ENCODE results near the gene NBAS.
"Not testable (repeated sequence)": the region's sequence is repeated elsewhere in the genome, so short reads cannot be mapped to it uniquely, and the experiment has no call there.

The NBAS gene

GRCh38 chr2:15260835-15261234, 300.3 kb downstream of the NBAS start:
- no peak for DNase-seq (ENCODE audit: low read depth in 2 of 2)

- no peak for DNase-seq (ENCODE audit: low read depth in 2 of 2)
These were observed 300.9 kb downstream of the NBAS start for GRCh38 chr2:15260196-15260595.

- no peak for DNase-seq (ENCODE audit: low read depth in 2 of 2)
These were observed 301.8 kb downstream of the NBAS start for GRCh38 chr2:15259356-15259756.

GRCh38 chr2:15258385-15258784, 302.7 kb downstream of the NBAS start:
- DNase-seq (ENCODE audit: low read depth in 2 of 2): not testable (repeated sequence)

- DNase-seq (ENCODE audit: low read depth in 2 of 2): no peak
These were observed 307.3 kb downstream of the NBAS start for GRCh38 chr2:15253835-15254286.

GRCh38 chr2:15253247-15253646, 307.9 kb downstream of the NBAS start:
- DNase-seq (ENCODE audit: low read depth in 2 of 2): no peak

DNA sequence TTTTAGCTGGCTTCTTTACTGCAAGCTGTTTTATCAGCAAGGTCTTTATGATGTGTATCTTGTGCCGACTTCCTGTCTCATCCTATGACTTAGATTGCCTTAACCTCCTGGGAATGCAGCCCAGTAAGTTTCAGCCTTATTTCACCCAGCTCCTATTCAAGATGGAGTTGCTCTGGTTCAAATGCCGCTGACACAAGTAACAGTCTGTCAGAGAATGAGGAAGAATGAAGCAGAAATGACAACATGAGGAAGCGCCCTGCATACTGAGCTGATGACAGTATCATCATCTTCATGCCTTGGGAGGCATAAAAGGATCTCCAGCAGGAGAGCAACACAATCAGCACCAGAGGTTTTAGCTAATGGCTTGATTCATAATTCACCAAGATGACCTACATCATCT, 309.4 kb downstream of the NBAS start:
- no peak for DNase-seq (ENCODE audit: low read depth in 2 of 2)

DNA sequence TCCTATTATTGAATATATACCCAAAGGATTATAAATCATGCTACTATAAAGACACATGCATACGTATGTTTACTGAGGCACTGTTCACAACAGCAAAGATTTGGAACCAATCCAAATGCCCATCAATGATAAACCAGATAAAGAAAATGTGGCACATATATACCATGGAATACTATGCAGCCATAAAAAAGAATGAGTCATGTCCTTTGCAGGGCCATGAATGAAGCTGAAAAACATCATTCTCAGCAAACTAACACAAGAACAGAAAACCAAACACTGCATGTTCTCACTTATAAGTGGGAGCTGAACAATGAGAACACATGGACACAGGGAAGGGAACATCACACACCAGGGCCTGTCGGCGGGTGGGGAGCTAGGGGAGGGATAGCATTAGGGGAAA, 310.2 kb downstream of the NBAS start:
- DNase-seq (ENCODE audit: low read depth in 2 of 2): not testable (repeated sequence)

- DNase-seq (ENCODE audit: low read depth in 2 of 2): no peak
These were observed 314.3 kb downstream of the NBAS start for GRCh38 chr2:15246870-15247269.

GRCh38 chr2:15243762-15244161, 317.4 kb downstream of the NBAS start:
- no peak for DNase-seq (ENCODE audit: low read depth in 2 of 2)

DNA sequence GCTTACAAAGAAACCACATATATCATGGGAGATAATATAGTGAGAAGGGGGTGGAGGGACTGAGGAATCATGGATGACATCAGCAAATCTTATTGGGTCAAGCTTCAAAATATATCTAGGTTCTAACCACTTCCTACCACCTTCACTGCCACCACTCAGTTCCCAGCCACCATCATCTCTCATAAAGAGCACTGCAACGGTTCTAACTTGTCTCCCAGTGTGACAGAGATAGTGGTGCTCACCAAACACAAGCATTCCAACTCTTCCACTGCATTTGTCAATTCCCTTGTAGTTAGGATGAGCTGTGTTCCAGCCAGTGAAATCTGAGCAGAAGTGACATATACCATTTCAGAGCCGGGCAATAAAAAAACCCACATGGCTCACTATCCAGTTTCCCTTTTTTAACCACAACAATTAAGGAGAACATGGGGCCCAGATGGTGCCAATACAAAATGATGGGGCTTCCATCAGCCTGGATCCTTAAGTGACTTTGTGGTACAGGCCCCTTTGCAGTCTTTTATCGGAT, 318.1 kb downstream of the NBAS start:
- no peak for DNase-seq (ENCODE audit: low read depth in 2 of 2)

DNA sequence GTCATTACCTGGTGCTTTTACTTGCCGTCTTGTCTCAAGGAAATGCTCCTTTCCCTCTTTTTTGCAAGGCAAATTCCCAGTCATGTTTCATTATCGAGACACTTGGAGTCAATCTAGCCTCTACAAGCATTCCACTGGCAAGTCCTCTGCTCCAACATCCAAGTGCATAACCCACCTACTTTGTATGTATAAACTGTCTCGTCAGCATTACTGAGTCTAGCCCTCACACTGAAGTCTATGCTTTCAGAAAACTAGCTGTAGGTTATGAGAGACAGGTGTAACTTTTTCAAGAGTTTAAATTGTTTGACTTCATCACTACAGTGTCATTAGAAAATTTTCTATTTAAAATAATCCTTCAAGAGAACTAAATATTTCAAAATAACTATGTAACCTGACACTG, 319.2 kb downstream of the NBAS start:
- DNase-seq (ENCODE audit: low read depth in 2 of 2): no peak

GRCh38 chr2:15241201-15241600, 319.9 kb downstream of the NBAS start:
- no peak for DNase-seq (ENCODE audit: low read depth in 2 of 2)

GRCh38 chr2:15238028-15238427, 323.1 kb downstream of the NBAS start:
- DNase-seq (ENCODE audit: low read depth in 2 of 2): no peak

DNA sequence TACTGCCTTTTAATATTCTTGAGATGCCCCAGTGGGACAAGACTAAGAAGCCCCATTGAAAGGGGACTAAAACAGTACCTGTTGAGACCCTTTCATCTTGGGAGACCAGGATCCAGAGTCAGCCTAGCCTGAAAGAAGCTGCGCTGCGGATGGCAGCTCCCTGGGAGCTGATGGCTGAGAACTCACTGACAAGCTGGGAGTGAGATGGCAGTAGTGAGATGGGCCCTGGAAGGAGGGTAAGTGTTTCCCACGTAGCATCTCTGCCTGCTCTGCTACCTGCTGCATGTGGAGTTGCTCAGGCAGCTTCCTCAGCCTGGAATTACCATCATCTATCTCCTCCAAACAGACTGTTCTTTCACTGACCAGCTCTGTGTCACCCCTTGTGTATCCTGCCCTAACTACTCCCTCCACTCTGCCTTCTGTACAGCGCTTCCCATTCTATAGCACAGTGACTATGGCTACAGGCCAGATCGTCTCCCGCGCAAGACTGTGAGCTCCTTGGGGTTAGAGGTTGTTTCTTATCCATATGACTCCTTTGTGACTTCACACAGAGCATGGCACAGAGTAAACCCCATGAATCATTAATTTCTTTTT, 330.4 kb downstream of the NBAS start:
- DNase-seq (ENCODE audit: low read depth in 2 of 2): no peak

DNA sequence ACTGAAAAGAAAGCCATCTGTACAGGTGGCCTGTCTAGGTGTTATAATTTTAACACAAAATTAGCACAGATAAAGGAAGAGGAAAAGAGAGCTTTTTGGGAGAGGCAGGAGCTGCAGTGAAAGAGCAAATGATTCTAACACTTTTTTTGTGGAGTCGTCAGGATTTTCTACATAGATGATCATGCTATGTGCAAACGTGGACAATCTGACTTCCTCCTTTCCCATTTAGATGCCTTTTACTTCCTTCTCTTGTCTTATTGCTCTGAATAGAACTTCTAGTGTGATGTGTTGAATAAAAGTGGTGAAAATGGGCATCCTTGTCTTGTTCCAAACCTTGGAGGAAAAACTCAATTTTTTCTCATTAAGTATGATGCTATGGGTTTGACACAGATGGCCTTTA, 334.5 kb downstream of the NBAS start:
- DNase-seq (ENCODE audit: low read depth in 2 of 2): no peak

- no peak for DNase-seq (ENCODE audit: low read depth in 2 of 2)
These were observed 336.0 kb downstream of the NBAS start for GRCh38 chr2:15225131-15225530.

DNA sequence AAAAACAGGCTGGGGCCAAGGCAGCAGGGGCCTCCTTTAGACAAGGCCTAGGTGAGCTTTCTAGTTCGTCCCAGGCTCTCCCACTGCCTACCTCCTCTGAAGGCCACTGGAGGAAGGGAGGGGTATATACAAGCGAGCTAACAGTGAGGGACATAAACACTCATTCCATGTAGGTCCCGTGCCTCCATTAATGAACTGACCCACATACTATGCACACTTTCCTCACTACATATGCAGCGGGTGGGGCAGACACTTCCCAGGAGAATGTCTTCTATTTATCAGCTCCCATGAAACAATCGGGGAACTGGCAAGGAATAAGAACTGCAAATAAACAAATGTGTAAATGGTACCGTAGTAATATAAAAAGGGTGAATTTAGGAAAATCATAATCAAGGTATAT, 336.5 kb downstream of the NBAS start:
- DNase-seq (ENCODE audit: low read depth in 2 of 2): no peak

DNA sequence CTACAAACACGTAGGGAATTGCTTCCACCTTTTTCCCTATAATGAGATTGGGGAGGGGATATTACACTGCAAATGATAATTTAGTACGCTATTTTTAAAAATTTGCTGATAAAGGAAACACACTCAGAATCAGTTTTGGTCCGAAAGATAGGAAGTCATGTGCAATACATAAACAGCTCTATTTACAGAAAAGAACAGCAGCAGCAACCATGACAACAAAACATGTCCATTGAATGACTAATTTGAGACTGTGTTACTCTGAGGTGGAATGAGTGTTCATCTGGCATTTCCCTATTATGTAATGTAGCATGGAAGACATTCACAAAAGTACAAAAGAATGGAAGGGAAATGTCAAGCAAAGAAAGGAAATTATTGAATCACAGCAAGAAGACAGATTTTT, 337.2 kb downstream of the NBAS start:
- no peak for DNase-seq (ENCODE audit: low read depth in 2 of 2)

- no peak for DNase-seq (ENCODE audit: low read depth in 2 of 2)
These were observed 338.3 kb downstream of the NBAS start for GRCh38 chr2:15222856-15223255.

- no peak for DNase-seq (ENCODE audit: low read depth in 2 of 2)
These were observed 340.5 kb downstream of the NBAS start for GRCh38 chr2:15220603-15221002.

DNA sequence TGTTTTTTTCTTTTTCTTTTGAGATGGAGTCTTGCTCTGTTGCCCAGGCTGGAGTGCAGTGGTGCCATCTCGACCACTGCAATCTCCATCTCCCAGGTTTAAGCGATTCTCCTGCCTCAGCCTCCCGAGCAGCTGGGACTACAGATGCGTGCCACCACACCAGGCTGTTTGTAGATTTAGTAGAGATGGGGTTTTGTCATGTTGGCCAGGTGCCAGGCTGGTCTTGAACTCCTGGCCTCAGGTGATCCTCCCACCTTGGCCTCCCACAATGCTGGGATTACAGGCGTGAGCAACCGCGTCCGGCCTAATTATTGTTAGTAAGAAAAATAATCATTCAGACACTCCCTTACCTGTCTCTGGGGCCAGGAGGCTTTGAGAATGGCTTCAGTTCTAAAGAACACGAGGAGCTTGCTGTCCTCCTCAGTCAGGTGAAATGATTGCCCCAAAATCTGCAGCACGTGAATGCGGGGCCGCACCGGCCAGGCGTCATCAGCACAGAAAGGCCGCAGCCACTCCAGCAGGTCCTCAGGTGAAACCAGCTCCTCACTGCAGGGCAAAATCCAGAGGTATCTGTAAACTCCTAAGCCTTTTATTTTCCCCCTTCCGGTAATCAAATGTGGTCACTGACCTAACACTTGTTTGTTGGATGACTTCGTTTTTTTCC, 342.6 kb downstream of the NBAS start:
- no peak for DNase-seq (ENCODE audit: low read depth in 2 of 2)

GRCh38 chr2:15212249-15212648, 348.9 kb downstream of the NBAS start:
- no peak for DNase-seq (ENCODE audit: low read depth in 2 of 2)

GRCh38 chr2:15210542-15210941, 350.6 kb downstream of the NBAS start:
- DNase-seq (ENCODE audit: low read depth in 2 of 2): not testable (repeated sequence)
